Endothelial cell of umbilical vein (primary cell): ENCODE measurements around the gene CTNNB1. TPM values are rescaled to one million over a fixed set of nuclear protein-coding genes. Genes with fewer than 3 reads are reported as not detected.

ENCODE experiments used
- BruUV-seq: library from RNA; stranded (reverse); fragments of 400-500 nt; replicated peaks from 2 replicates; lab custom pipeline; 2021; lab: Mats Ljungman, UMichigan
- CTCF ChIA-PET: fragments of 300-600, 350-600 bp; sonication (Branson Sonifier 250); formaldehyde crosslinking; loops from one replicate; lab custom pipeline; 2021; ENCODE audit warnings: antibody characterized with exemption, inconsistent platforms; lab: Charles Lee
- POLR2A ChIA-PET: fragments of 300-600, 350-600 bp; sonication (Branson Sonifier 250); formaldehyde crosslinking; loops from one replicate; lab custom pipeline; 2021; ENCODE audit warnings: antibody characterized with exemption, inconsistent platforms; lab: Charles Lee
- DNase-seq: peaks from one replicate; pipeline ENCODE4 v3.0.0-alpha.2; 2011; ENCODE audit warnings: low read depth, low spot score
- FAIRE-seq: peaks from 2 replicates; lab custom pipeline; 2011; peaks lifted over from hg19 to GRCh38; lab: Jason Lieb, UNC
- H2AFZ ChIP-seq: 2 replicates; pipeline ENCODE4 v1.6.0; 2012; ENCODE audit warnings: low read depth, low read length, control low read depth, inconsistent platforms
- H3K27ac ChIP-seq: 2 replicates; pipeline ENCODE4 v1.5.1; 2011; ENCODE audit warnings: low read depth, mild to moderate bottlenecking, control low read depth, low read length, moderate library complexity; ENCODE audit not compliant: insufficient read depth
- H3K27me3 ChIP-seq, 2 experiments: 2 replicates each; pipeline versions ENCODE4 v1.6.0 to v1.6.1; 2011; ENCODE audit warnings: low read length in 2 of 2, mixed read lengths in 1 of 2; ENCODE audit not compliant: control insufficient read depth in 2 of 2, insufficient read depth in 2 of 2
- H3K36me3 ChIP-seq, 2 experiments: 2 replicates in 1 of 2; 3 replicates in 1 of 2; pipeline ENCODE4 v1.5.1; 2011; ENCODE audit warnings: low read length in 2 of 2, mild to moderate bottlenecking in 1 of 2, moderate library complexity in 1 of 2; ENCODE audit not compliant: control insufficient read depth in 2 of 2, insufficient read depth in 2 of 2; ENCODE audit errors: extremely low read depth in 1 of 2
- H3K4me1 ChIP-seq: 3 replicates; pipeline ENCODE4 v1.5.1; 2011; ENCODE audit warnings: mild to moderate bottlenecking, low read length; ENCODE audit not compliant: control insufficient read depth, insufficient read depth; ENCODE audit errors: extremely low read depth
- H3K4me2 ChIP-seq: 2 replicates; pipeline ENCODE4 v1.6.1; 2011; ENCODE audit warnings: low read length, control low read depth, mixed read lengths; ENCODE audit not compliant: insufficient read depth
- H3K4me3 ChIP-seq, 3 experiments: fragments of 200-600 bp in 1 of 3; sonication (generic), shearing (Covaris generic) in 1 of 3; replicated peaks in 1 of 3; 2 replicates each; pipeline ENCODE4 v1.5.1; 2011 to 2016; ENCODE audit warnings: control low read depth in 3 of 3, low read length in 3 of 3, mild to moderate bottlenecking in 2 of 3, inconsistent platforms in 1 of 3, low read depth in 1 of 3, moderate library complexity in 1 of 3; ENCODE audit not compliant: insufficient read depth in 1 of 3
- H3K79me2 ChIP-seq: 2 replicates; pipeline ENCODE4 v1.6.0; 2012; ENCODE audit warnings: low read length, inconsistent platforms; ENCODE audit not compliant: control insufficient read depth, insufficient read depth
- H3K9ac ChIP-seq: replicated peaks from 2 replicates; pipeline ENCODE3; 2011; ENCODE audit warnings: low read length, control low read depth; ENCODE audit not compliant: insufficient read depth; ENCODE audit errors: extremely low read depth
- H3K9me1 ChIP-seq: replicated peaks from 3 replicates; pipeline ENCODE4 v1.6.0; 2011; ENCODE audit warnings: mild to moderate bottlenecking, low read length; ENCODE audit not compliant: control insufficient read depth, insufficient read depth; ENCODE audit errors: extremely low read depth
- H3K9me3 ChIP-seq: replicated peaks from 2 replicates; pipeline ENCODE4 v1.5.1; 2012; ENCODE audit warnings: low read length, inconsistent platforms; ENCODE audit not compliant: control insufficient read depth, insufficient read depth
- H4K20me1 ChIP-seq: replicated peaks from 2 replicates; pipeline ENCODE3; 2011; ENCODE audit warnings: mild to moderate bottlenecking, low read length; ENCODE audit not compliant: control insufficient read depth, insufficient read depth; ENCODE audit errors: extremely low read depth
- EZH2 ChIP-seq: IDR thresholded peaks from 2 replicates; pipeline ENCODE4 v1.6.1; 2012; ENCODE audit warnings: borderline replicate concordance, low read depth, mild to moderate bottlenecking, moderate library complexity, low read length, inconsistent platforms; ENCODE audit not compliant: severe bottlenecking
- FOS ChIP-seq: IDR thresholded peaks from 2 replicates; pipeline ENCODE4 v1.6.1; 2011; ENCODE audit warnings: mild to moderate bottlenecking, low read length, moderate library complexity, borderline replicate concordance; ENCODE audit not compliant: insufficient read depth
- GATA2 ChIP-seq: IDR thresholded peaks from 2 replicates; pipeline ENCODE4 v1.7.0; 2011; ENCODE audit warnings: low read depth, mild to moderate bottlenecking, moderate library complexity, mixed read lengths, low read length; ENCODE audit not compliant: insufficient read length, insufficient read depth
- JUN ChIP-seq: IDR thresholded peaks from 2 replicates; pipeline ENCODE4 v1.6.1; 2011; ENCODE audit warnings: borderline replicate concordance, low read depth; ENCODE audit not compliant: insufficient read length, insufficient read depth
- MYC ChIP-seq: IDR thresholded peaks from one replicate; pipeline ENCODE4 v1.6.1; 2011; ENCODE audit warnings: mild to moderate bottlenecking, low read depth, low read length
- POLR2A ChIP-seq: IDR thresholded peaks from 2 replicates; pipeline ENCODE4 v1.6.1; 2012; ENCODE audit warnings: low read depth, mild to moderate bottlenecking, control low read depth, low read length
- dilution Hi-C: fragments of 300-500 bp; cut with MboI; formaldehyde crosslinking; loops from one replicate; pipeline ENCODE4 v1.15.0; 2019; ENCODE audit warnings: low sequenced_read_pairs; ENCODE audit not compliant: extremely low pct_ligation_motif_present
- intact Hi-C: fragments of 100-400 bp; cut with micrococcal nuclease; formaldehyde crosslinking; loops from one replicate; pipeline ENCODE4 v1.10.0; 2022
- polyA plus RNA-seq, 4 experiments: library from polyadenylated mRNA; depleted of rRNA in 3 of 4; stranded (reverse) in 3 of 4; unstranded in 1 of 4; fragments of >200 nt; gene quantifications; 2 replicates each; pipeline versions ENCODE4 v1.2.1 to v1.2.3, GENCODE V29; 2011 to 2012; ENCODE audit warnings: missing spikeins in 1 of 4
- total RNA-seq: library from RNA; stranded (reverse); gene quantifications from 2 replicates; pipeline ENCODE4 v1.2.3, GENCODE V29; 2021
- TF ChIP-seq, protein P1 (sequence below): IDR thresholded peaks from 2 replicates; pipeline ENCODE4 v1.6.1; 2011; ENCODE audit not compliant: insufficient read depth, insufficient read length

Gene CTNNB1
- total and polyA plus RNA-seq, 2 donors (not counting 3 experiments of a cell fraction or from before 2014, with no cell fraction given) = 513 to 906 TPM

- Histone ChIP-seq H3K36me3 (no peaks in the 10 kb centered on the region), H3K4me3 (no peak overlapping the region), H3K27me3 (no peaks in the 10 kb centered on the region), H3K4me2 (no peak overlapping the region), H3K9ac (no peak overlapping the region), H2AFZ (no peak overlapping the region), H3K9me1 (no peaks in the 10 kb centered on the region), H3K27ac (no peak overlapping the region), H3K79me2 (no peaks in the 10 kb centered on the region), H4K20me1 (no peaks in the 10 kb centered on the region), H3K4me1 (peaks cover 6% of the 10 kb centered on the region), H3K9me3 (no peaks in the 10 kb centered on the region)
- dilution Hi-C loops = no loop called here
- POLR2A ChIA-PET = interaction anchor here (0.7 kb wide), 1 partner anchor 1387 kb away, joined by 3 read pairs; no protein-coding TSS in a partner anchor
- intact Hi-C loops = no loop called here
- DNase-seq = peak; percentile 36
- CTCF ChIA-PET = no interaction called here
- TF ChIP-seq JUN = no peak
- TF ChIP-seq FOS = peak; percentile 20
- TF ChIP-seq, protein P1, sequence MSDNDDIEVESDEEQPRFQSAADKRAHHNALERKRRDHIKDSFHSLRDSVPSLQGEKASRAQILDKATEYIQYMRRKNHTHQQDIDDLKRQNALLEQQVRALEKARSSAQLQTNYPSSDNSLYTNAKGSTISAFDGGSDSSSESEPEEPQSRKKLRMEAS = no peak
- no peak for TF ChIP-seq EZH2
- no TSS peak for BruUV-seq
- FAIRE-seq = peak; percentile 55
Observed at GRCh38 chr3:41265823-41266273, 66.5 kb downstream of the CTNNB1 start.

DNA sequence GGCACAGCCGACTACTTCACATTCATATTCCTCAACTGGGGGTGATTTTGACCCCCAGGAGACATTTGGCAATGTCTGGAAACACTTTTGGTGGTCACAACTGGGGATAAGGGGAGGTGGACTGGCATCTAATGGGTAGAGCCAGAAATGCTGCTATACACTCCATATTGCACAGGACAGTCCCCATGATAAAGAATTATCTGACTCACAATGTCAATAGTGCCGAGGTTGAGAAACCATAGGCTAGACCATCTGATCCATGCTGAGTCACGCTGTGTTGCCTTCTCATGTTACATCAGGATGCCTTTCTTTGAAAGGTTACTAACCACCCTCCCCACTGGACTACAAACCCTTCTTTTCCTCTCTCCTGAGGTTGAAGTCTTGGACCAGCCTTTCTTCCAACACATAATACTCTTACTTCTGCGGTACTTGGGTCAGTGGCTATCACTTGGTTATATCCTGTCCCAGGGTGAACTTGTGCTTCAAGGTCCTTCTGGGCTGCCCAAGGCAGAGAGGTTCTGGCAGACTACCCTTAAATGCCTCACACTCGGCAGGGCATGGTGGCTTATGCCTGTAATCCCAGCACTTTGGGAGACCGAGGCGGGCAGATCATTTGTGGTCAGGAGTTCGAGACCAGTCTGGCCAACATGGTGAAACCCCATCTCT, 68.8 kb downstream of the CTNNB1 start:
- H3K9me1 ChIP-seq = no peaks in the 10 kb centered on the region
- no peak overlapping the region for H3K4me3 ChIP-seq
- BruUV-seq = no TSS peak
- DNase-seq (peak; percentile 61), FAIRE-seq (peak; percentile 81)
- H3K9ac ChIP-seq = no peak overlapping the region
- H3K9me3 ChIP-seq = no peaks in the 10 kb centered on the region
- POLR2A ChIA-PET = no interaction called here
- H3K27ac ChIP-seq = no peak overlapping the region
- dilution Hi-C loops = no loop called here
- no peak for TF ChIP-seq POLR2A
- TF ChIP-seq EZH2 = no peak
- peak; percentile 92 for TF ChIP-seq FOS
- peak; percentile 50 for TF ChIP-seq JUN
- TF ChIP-seq MYC = no peak
- peak; percentile 11 for TF ChIP-seq GATA2
- CTCF ChIA-PET = no interaction called here
- no peaks in the 10 kb centered on the region for H3K79me2 ChIP-seq
- no peaks in the 10 kb centered on the region for H3K27me3 ChIP-seq
- peaks cover 6% of the 10 kb centered on the region for H3K4me1 ChIP-seq
- H3K36me3 ChIP-seq = no peaks in the 10 kb centered on the region
- intact Hi-C loops = no loop called here
- H4K20me1 ChIP-seq = no peaks in the 10 kb centered on the region
- H3K4me2 ChIP-seq = no peak overlapping the region
- peak overlapping the region; percentile 14 for H2AFZ ChIP-seq
